ENCODE data around the gene PARVG. TPM values are rescaled to one million over a fixed set of nuclear protein-coding genes. Genes with fewer than 3 reads are reported as not detected.

PARVG gene
- total and polyA plus RNA-seq, 2 of the 8 experiments (the other 6 are each of a cell fraction or from before 2014, with no cell fraction given), result 0.37 to 1.5 TPM

- no peaks in the 10 kb centered on the region for H3K36me3 ChIP-seq (ENCODE audit: control insufficient read depth in 2 of 4, insufficient read depth in 4 of 4, low read length in 3 of 4)
- peaks cover 0 to 5% (median 1%) of the 10 kb centered on the region in 4 experiments; a peak in 3 of 7 replicates for H3K4me1 ChIP-seq (replicated peaks in 1 of 4; ENCODE audit: control insufficient read depth in 3 of 4, insufficient read depth in 4 of 4, low read length in 3 of 4)
- no peaks in the 10 kb centered on the region for H4K20me1 ChIP-seq (replicated peaks in 1 of 2; ENCODE audit: control insufficient read depth in 1 of 2, insufficient read depth in 2 of 2, low read length in 2 of 2)
- no peak overlapping the region for H2AK5ac ChIP-seq (ENCODE audit: low read depth, low read length)
- no peak for DNase-seq (ENCODE audit: low read depth in 1 of 2, low spot score in 2 of 2)
- no peak for FAIRE-seq
- H4K8ac ChIP-seq (ENCODE audit: extremely low read depth, insufficient read depth, low read length), result no peak overlapping the region
- no peaks in the 10 kb centered on the region for H3K79me1 ChIP-seq (ENCODE audit: low read depth, low read length)
- H3K9me3 ChIP-seq (ENCODE audit: insufficient read depth in 2 of 2, low read depth in 1 of 2, low read length in 1 of 2), result peaks cover 12 to 17% of the 10 kb centered on the region in 2 experiments; a peak in 3 of 4 replicates
- H3K14ac ChIP-seq (ENCODE audit: insufficient read length), result no peak overlapping the region
- POLR2A ChIA-PET (ENCODE audit: partially characterized antibody), result no interaction called here
- H2BK20ac ChIP-seq (ENCODE audit: low read length), result no peak overlapping the region
- CTCF ChIA-PET (ENCODE audit: partially characterized antibody), result interaction anchor here (0.9 to 2.7 kb wide), 2 partner anchors 95 to 144 kb away, joined by 3 to 8 read pairs; no protein-coding TSS in a partner anchor
- H3K4me3 ChIP-seq (ENCODE audit: extremely low read depth in 1 of 4, insufficient read depth in 2 of 4, low read depth in 3 of 4, low read length in 4 of 4), result no peak overlapping the region
- H3K56ac ChIP-seq (replicated peaks; ENCODE audit: insufficient read length, low read depth, low read length), result no peak overlapping the region
- H4K91ac ChIP-seq (replicated peaks; ENCODE audit: insufficient read length, low read length), result no peak overlapping the region
- H3K23me2 ChIP-seq (ENCODE audit: low read depth, low read length), result no peaks in the 10 kb centered on the region
- H2BK12ac ChIP-seq (ENCODE audit: low read depth, low read length), result no peak overlapping the region
- H2BK15ac ChIP-seq (ENCODE audit: low read length), result no peak overlapping the region
- no peak overlapping the region for H3K27ac ChIP-seq (ENCODE audit: low read depth, low read length)
- no peak overlapping the region for H2BK5ac ChIP-seq (ENCODE audit: low read depth, low read length)
- no peak overlapping the region for H2BK120ac ChIP-seq (replicated peaks; ENCODE audit: low read depth, low read length)
- no peak overlapping the region for H3K23ac ChIP-seq (ENCODE audit: insufficient read length)
- no peaks in the 10 kb centered on the region for H3K79me2 ChIP-seq (ENCODE audit: control insufficient read depth in 1 of 2, insufficient read depth in 2 of 2, low read length in 2 of 2)
- no peak overlapping the region for H2AFZ ChIP-seq (ENCODE audit: low read length)
- no peak overlapping the region for H3K4ac ChIP-seq (replicated peaks; ENCODE audit: insufficient read length, low read depth, low read length)
- H3K9ac ChIP-seq (replicated peaks in 1 of 4; ENCODE audit: extremely low read depth in 1 of 4, low read depth in 3 of 4, low read length in 3 of 4), result no peak overlapping the region
- H4K5ac ChIP-seq (ENCODE audit: insufficient read length, low read depth, low read length), result no peak overlapping the region
- no peaks in the 10 kb centered on the region for H3K27me3 ChIP-seq (replicated peaks in 1 of 4; ENCODE audit: control insufficient read depth in 3 of 4, extremely low read depth in 1 of 4, insufficient read depth in 3 of 4, low read length in 3 of 4)
- H3K18ac ChIP-seq (ENCODE audit: extremely low read depth, low read length), result no peak overlapping the region
- WGBS, 2 experiments (ENCODE audit: extremely low coverage in 1 of 2, insufficient coverage in 1 of 2, insufficient read length in 1 of 2, insufficient replicate concordance in 2 of 2, low coverage in 1 of 2, low lambda C conversion rate in 2 of 2, missing lambda C conversion rate in 1 of 2), result 96% methylated on average over 3 of the region's 3 CpGs; no CpG with 5 or more reads in 1 of the 2 experiments
- H3K4me2 ChIP-seq (ENCODE audit: insufficient read depth in 1 of 2, low read depth in 2 of 2, low read length in 2 of 2), result no peak overlapping the region
- TF ChIP-seq GABPA (IDR thresholded peaks at IDR 0.05; ENCODE audit: borderline replicate concordance, insufficient read depth, low read length) (no peak), BRCA1 (IDR thresholded peaks at IDR 0.05; ENCODE audit: low read depth, low read length) (no peak), RAD21 (IDR thresholded peaks at IDR 0.05 in 1 of 2, conservative IDR thresholded peaks at IDR 0.05 in 1 of 2; ENCODE audit: low read depth in 2 of 2, low read length in 2 of 2) (no peak), TBP (IDR thresholded peaks at IDR 0.05; ENCODE audit: low read depth, low read length) (no peak), EGR1 (IDR thresholded peaks at IDR 0.05; ENCODE audit: borderline replicate concordance, low read depth, low read length) (no peak), TEAD4 (IDR thresholded peaks at IDR 0.05; ENCODE audit: low read depth, low read length) (no peak), KDM4A (IDR thresholded peaks at IDR 0.05; ENCODE audit: low read depth, low read length, severe bottlenecking) (no peak), MAX (IDR thresholded peaks at IDR 0.05) (no peak), CTBP2 (IDR thresholded peaks at IDR 0.05; ENCODE audit: borderline replicate concordance, insufficient read depth, insufficient read length, low read length) (no peak), BACH1 (IDR thresholded peaks at IDR 0.05; ENCODE audit: low read length) (no peak), HDAC6 (IDR thresholded peaks at IDR 0.05; ENCODE audit: low read depth, low read length) (no peak), MAFK (IDR thresholded peaks at IDR 0.05; ENCODE audit: low read depth, low read length) (no peak), SP1 (IDR thresholded peaks at IDR 0.05; ENCODE audit: low read depth, low read length) (no peak), JUND (IDR thresholded peaks at IDR 0.05; ENCODE audit: low read length) (no peak), SP2 (IDR thresholded peaks at IDR 0.05; ENCODE audit: low read length) (no peak)
Observed at GRCh38 chr22:44137415-44137814, 43.3 kb upstream of the PARVG start.
